HG03139 (cell line): Measurements from ENCODE around the gene KLHDC9.

Experiments used
- ATAC-seq: cut with Tn5 transposase; IDR thresholded peaks from one replicate; pipeline ENCODE4 v1.9.1; 2021; ENCODE audit not compliant: unreplicated experiment

Gene KLHDC9

GRCh38 chr1:161076410-161076809 is 21.8 kb upstream of the KLHDC9 start:
- ATAC-seq: no peak

- ATAC-seq: no peak
Observed at GRCh38 chr1:161077426-161077825, 20.7 kb upstream of the KLHDC9 start.

GRCh38 chr1:161079436-161080110 is 18.6 kb upstream of the KLHDC9 start:
- no peak for ATAC-seq

- no peak for ATAC-seq
Observed at GRCh38 chr1:161080441-161081405, 17.4 kb upstream of the KLHDC9 start.

GRCh38 chr1:161081519-161081918 is 16.6 kb upstream of the KLHDC9 start:
- no peak for ATAC-seq

GRCh38 chr1:161082483-161082882 is 15.7 kb upstream of the KLHDC9 start:
- no peak for ATAC-seq

GRCh38 chr1:161082996-161083747 is 15.0 kb upstream of the KLHDC9 start:
- ATAC-seq: no peak

GRCh38 chr1:161083748-161084596 is 14.2 kb upstream of the KLHDC9 start:
- ATAC-seq: no peak

- ATAC-seq: no peak
Observed at GRCh38 chr1:161084597-161084988, 13.6 kb upstream of the KLHDC9 start.

- no peak for ATAC-seq
Observed at GRCh38 chr1:161085165-161085564, 13.0 kb upstream of the KLHDC9 start.

- no peak for ATAC-seq
Observed at GRCh38 chr1:161086457-161086856, 11.7 kb upstream of the KLHDC9 start.

- ATAC-seq: no peak
Observed at GRCh38 chr1:161088587-161089110, 9.5 kb upstream of the KLHDC9 start.

GRCh38 chr1:161089251-161089924 is 8.8 kb upstream of the KLHDC9 start, which contains the start of gene NECTIN4:
TSS of gene NECTIN4 (minus strand) at chr1:161089558. CDS start at chr1:161089296, 262 bp downstream.
- ATAC-seq: no peak

GRCh38 chr1:161089938-161090337 is 8.2 kb upstream of the KLHDC9 start:
- ATAC-seq: no peak

GRCh38 chr1:161090617-161091016 is 7.5 kb upstream of the KLHDC9 start:
- ATAC-seq: no peak

- no peak for ATAC-seq
Observed at GRCh38 chr1:161091093-161091492, 7.1 kb upstream of the KLHDC9 start.

GRCh38 chr1:161091796-161092507 is 6.2 kb upstream of the KLHDC9 start:
- no peak for ATAC-seq

GRCh38 chr1:161092621-161093028 is 5.5 kb upstream of the KLHDC9 start:
- no peak for ATAC-seq

- ATAC-seq: no peak
Observed at GRCh38 chr1:161094481-161094880, 3.7 kb upstream of the KLHDC9 start.
